Neural cell (in vitro differentiated cells): ENCODE results near the gene MYO7B. TPM values are rescaled to one million over a fixed set of nuclear protein-coding genes. Genes with fewer than 3 reads are reported as not detected.

Experiments used
- H2AFZ ChIP-seq: fragments of 200-600, 300-800 bp; sonication (generic), shearing (Covaris generic); 2 replicates; pipeline ENCODE4 v1.6.0; 2014; ENCODE audit warnings: low read depth, mild to moderate bottlenecking, antibody characterized with exemption, low read length, moderate library complexity
- H3F3A ChIP-seq: fragments of 200-600 bp; shearing (Covaris generic); 2 replicates; pipeline ENCODE4 v1.6.1; 2016; ENCODE audit warnings: mild to moderate bottlenecking, moderate library complexity, mixed read lengths, antibody characterized with exemption, low read length; ENCODE audit not compliant: insufficient read depth, poor library complexity, severe bottlenecking
- H3K27ac ChIP-seq: fragments of 200-600, 300-800 bp; sonication (generic), shearing (Covaris generic); 2 replicates; pipeline ENCODE4 v1.5.1; 2014; ENCODE audit warnings: mild to moderate bottlenecking, low read length, moderate library complexity
- H3K27me3 ChIP-seq: fragments of 300-800, 200-600 bp; sonication (generic), shearing (Covaris generic); 2 replicates; pipeline ENCODE4 v1.6.0; 2014; ENCODE audit warnings: mild to moderate bottlenecking, low read depth, low read length, moderate library complexity; ENCODE audit not compliant: insufficient read depth
- H3K36me3 ChIP-seq: fragments of 300-800, 200-600 bp; sonication (generic), shearing (Covaris generic); 2 replicates; pipeline ENCODE4 v1.5.1; 2014; ENCODE audit warnings: mild to moderate bottlenecking, antibody characterized with exemption, low read length, moderate library complexity; ENCODE audit not compliant: insufficient read depth
- H3K4me2 ChIP-seq: fragments of 300-800, 200-600 bp; sonication (generic), shearing (Covaris generic); 2 replicates; pipeline ENCODE4 v1.6.0; 2014; ENCODE audit warnings: mild to moderate bottlenecking, low read length
- H3K4me3 ChIP-seq: fragments of 300-800, 200-600 bp; sonication (generic), shearing (Covaris generic); 2 replicates; pipeline ENCODE4 v1.5.1; 2014; ENCODE audit warnings: mild to moderate bottlenecking, low read length, moderate library complexity
- H3K79me2 ChIP-seq: fragments of 200-600 bp; shearing (Covaris generic); replicated peaks from 2 replicates; pipeline ENCODE4 v1.6.0; 2014; ENCODE audit warnings: mild to moderate bottlenecking, low read length, moderate library complexity; ENCODE audit not compliant: insufficient read depth
- H3K9ac ChIP-seq: fragments of 300-800, 200-600 bp; sonication (generic), shearing (Covaris generic); 2 replicates; pipeline ENCODE4 v1.6.1; 2016; ENCODE audit warnings: mild to moderate bottlenecking, low read length, mixed read lengths
- H3K9me2 ChIP-seq: fragments of 200-600 bp; shearing (Covaris generic); 2 replicates; pipeline ENCODE4 v1.6.1; 2016; ENCODE audit warnings: mild to moderate bottlenecking, low read length, mixed read lengths; ENCODE audit not compliant: insufficient read depth
- H3K9me3 ChIP-seq: fragments of 200-600, 300-800 bp; sonication (generic), shearing (Covaris generic); 2 replicates; pipeline ENCODE4 v1.6.1; 2016; ENCODE audit warnings: mild to moderate bottlenecking, mixed run types, low read length, moderate library complexity, mixed read lengths
- H4K20me1 ChIP-seq: fragments of 200-600 bp; shearing (Covaris generic); 2 replicates; pipeline ENCODE4 v1.6.1; 2016; ENCODE audit warnings: mild to moderate bottlenecking, mixed run types; ENCODE audit not compliant: insufficient read depth
- EP300 ChIP-seq: fragments of 450-650 bp; conservative IDR thresholded peaks from 2 replicates; pipeline ENCODE4 v1.6.1; 2014; ENCODE audit warnings: antibody characterized with exemption, mild to moderate bottlenecking, moderate library complexity; ENCODE audit not compliant: poor library complexity, severe bottlenecking
- EZH2 ChIP-seq: fragments of 200-600, 300-800 bp; shearing (Covaris generic), sonication (generic); IDR thresholded peaks from 2 replicates; pipeline ENCODE4 v1.6.1; 2014; ENCODE audit warnings: antibody characterized with exemption, low read length, borderline replicate concordance, mild to moderate bottlenecking; ENCODE audit not compliant: insufficient read depth, poor library complexity, severe bottlenecking
- SMC3 ChIP-seq: fragments of 450-650 bp; conservative IDR thresholded peaks from 2 replicates; pipeline ENCODE4 v1.6.1; 2014; ENCODE audit warnings: antibody characterized with exemption, mild to moderate bottlenecking, moderate library complexity; ENCODE audit not compliant: poor library complexity
- TAF1 ChIP-seq: IDR thresholded peaks from 2 replicates; pipeline ENCODE4 v1.6.1; 2012; ENCODE audit warnings: low read depth
- polyA plus RNA-seq: library from polyadenylated mRNA; depleted of rRNA; stranded (reverse); fragments of >200 nt; gene quantifications from 2 replicates; pipeline ENCODE4 v1.2.3, GENCODE V29; 2014
- TF ChIP-seq, protein P1 (sequence below): fragments of 450-650 bp; IDR thresholded peaks from 2 replicates; pipeline ENCODE4 v1.5.1; 2014; ENCODE audit warnings: antibody characterized with exemption, mild to moderate bottlenecking, moderate library complexity; ENCODE audit not compliant: poor library complexity, severe bottlenecking
- TF ChIP-seq, protein P2 (sequence below): IDR thresholded peaks from 2 replicates; pipeline ENCODE4 v1.6.1; 2012; ENCODE audit warnings: borderline replicate concordance

The MYO7B gene
- polyA plus RNA-seq, 1 donor from 2014 or later: 0.16 TPM

DNA sequence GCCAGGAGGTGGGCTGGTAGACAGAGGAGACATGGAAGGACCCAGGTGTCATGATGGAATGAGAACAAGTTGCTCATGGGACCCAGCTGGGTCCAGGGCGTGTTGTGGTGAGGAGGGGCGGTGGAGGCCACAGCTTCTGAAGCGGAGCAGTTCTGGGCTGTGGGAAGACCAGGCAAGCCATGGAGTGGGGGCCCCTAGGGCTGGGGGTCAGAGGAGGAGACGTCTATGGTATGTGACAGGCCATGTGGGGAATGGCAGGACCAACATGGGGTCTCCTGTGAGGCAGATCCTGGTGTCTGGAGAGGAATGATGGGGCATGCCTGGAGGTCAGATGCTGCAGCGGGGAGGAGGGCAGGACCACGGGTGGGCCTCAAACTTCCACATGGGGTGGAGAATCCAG is 16.9 kb downstream of the MYO7B start:
- Histone ChIP-seq H3K79me2 (no peaks in the 10 kb centered on the region), H3K9ac (no peak overlapping the region)
- TF ChIP-seq, protein P1, sequence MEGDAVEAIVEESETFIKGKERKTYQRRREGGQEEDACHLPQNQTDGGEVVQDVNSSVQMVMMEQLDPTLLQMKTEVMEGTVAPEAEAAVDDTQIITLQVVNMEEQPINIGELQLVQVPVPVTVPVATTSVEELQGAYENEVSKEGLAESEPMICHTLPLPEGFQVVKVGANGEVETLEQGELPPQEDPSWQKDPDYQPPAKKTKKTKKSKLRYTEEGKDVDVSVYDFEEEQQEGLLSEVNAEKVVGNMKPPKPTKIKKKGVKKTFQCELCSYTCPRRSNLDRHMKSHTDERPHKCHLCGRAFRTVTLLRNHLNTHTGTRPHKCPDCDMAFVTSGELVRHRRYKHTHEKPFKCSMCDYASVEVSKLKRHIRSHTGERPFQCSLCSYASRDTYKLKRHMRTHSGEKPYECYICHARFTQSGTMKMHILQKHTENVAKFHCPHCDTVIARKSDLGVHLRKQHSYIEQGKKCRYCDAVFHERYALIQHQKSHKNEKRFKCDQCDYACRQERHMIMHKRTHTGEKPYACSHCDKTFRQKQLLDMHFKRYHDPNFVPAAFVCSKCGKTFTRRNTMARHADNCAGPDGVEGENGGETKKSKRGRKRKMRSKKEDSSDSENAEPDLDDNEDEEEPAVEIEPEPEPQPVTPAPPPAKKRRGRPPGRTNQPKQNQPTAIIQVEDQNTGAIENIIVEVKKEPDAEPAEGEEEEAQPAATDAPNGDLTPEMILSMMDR: no peak
- no peak for TF ChIP-seq TAF1
- no peak for TF ChIP-seq SMC3
- TF ChIP-seq EP300: no peak

DNA sequence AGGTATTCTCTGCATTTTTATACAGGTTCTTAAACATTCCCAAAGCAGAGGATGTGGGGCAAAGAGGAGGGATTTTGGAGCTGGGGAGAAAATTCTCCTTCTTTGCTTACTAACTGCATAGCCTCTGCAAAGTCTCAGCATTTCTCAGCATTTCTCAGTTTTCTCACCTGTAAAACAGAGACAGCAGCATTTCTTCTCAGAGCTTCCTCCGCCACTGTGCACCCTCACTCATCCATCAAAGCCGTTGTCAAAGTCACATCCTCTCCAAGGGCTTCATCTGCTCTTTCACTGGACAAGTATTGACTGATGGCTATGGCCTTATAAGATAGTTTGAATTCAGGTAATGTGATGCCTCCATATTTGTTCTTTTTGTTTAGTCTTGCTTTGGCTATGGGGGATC is 17.4 kb downstream of the MYO7B start:
- H3K9me3 ChIP-seq: no peaks in the 10 kb centered on the region
- no peak overlapping the region for H3K4me2 ChIP-seq
- H3K36me3 ChIP-seq: no peaks in the 10 kb centered on the region
- no peaks in the 10 kb centered on the region for H3K79me2 ChIP-seq
- no peaks in the 10 kb centered on the region for H4K20me1 ChIP-seq
- no peak overlapping the region for H3K9ac ChIP-seq
- no peaks in the 10 kb centered on the region for H3K27me3 ChIP-seq
- TF ChIP-seq, protein P1: no peak
- TF ChIP-seq, protein P2, sequence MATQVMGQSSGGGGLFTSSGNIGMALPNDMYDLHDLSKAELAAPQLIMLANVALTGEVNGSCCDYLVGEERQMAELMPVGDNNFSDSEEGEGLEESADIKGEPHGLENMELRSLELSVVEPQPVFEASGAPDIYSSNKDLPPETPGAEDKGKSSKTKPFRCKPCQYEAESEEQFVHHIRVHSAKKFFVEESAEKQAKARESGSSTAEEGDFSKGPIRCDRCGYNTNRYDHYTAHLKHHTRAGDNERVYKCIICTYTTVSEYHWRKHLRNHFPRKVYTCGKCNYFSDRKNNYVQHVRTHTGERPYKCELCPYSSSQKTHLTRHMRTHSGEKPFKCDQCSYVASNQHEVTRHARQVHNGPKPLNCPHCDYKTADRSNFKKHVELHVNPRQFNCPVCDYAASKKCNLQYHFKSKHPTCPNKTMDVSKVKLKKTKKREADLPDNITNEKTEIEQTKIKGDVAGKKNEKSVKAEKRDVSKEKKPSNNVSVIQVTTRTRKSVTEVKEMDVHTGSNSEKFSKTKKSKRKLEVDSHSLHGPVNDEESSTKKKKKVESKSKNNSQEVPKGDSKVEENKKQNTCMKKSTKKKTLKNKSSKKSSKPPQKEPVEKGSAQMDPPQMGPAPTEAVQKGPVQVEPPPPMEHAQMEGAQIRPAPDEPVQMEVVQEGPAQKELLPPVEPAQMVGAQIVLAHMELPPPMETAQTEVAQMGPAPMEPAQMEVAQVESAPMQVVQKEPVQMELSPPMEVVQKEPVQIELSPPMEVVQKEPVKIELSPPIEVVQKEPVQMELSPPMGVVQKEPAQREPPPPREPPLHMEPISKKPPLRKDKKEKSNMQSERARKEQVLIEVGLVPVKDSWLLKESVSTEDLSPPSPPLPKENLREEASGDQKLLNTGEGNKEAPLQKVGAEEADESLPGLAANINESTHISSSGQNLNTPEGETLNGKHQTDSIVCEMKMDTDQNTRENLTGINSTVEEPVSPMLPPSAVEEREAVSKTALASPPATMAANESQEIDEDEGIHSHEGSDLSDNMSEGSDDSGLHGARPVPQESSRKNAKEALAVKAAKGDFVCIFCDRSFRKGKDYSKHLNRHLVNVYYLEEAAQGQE: no peak
- TF ChIP-seq SMC3 (no peak), EZH2 (no peak), TAF1 (no peak), EP300 (no peak)
- H3K4me3 ChIP-seq: no peak overlapping the region
- H3F3A ChIP-seq: no peaks in the 10 kb centered on the region
- no peak overlapping the region for H3K27ac ChIP-seq
- no peak overlapping the region for H2AFZ ChIP-seq
- H3K9me2 ChIP-seq: no peaks in the 10 kb centered on the region

More for the DNA sequence above, 16.9 kb downstream of the MYO7B start:
- Histone ChIP-seq H2AFZ (no peak overlapping the region), H3K27ac (no peak overlapping the region), H4K20me1 (no peaks in the 10 kb centered on the region), H3K9me3 (no peaks in the 10 kb centered on the region), H3K4me3 (no peak overlapping the region), H3K36me3 (no peaks in the 10 kb centered on the region), H3K9me2 (no peaks in the 10 kb centered on the region), H3K27me3 (no peaks in the 10 kb centered on the region), H3F3A (no peaks in the 10 kb centered on the region), H3K4me2 (no peak overlapping the region)
